Measurements from ENCODE around the gene PADI6.

DNA sequence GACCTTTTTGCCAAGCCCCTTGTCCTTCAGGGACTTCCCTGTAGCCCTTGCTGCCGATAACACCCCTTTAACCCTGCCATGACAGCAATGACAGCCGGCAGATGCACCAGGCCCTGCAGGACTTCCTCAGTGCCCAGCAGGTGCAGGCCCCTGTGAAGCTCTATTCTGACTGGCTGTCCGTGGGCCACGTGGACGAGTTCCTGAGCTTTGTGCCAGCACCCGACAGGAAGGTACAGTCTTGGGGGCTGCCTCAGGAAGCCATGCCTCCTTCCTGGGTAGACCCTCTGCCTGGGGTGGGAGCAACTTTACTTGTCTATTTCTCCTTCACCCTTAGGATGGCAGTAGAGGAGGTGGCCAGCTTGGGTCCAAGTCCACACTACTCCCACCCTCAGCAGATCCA is 16.1 kb upstream of the PADI6 start:
- TF ChIP-seq CTCF (IDR thresholded peaks at IDR 0.05; ENCODE audit: insufficient read depth, low read length, poor library complexity, severe bottlenecking): no peak
- no peak for TF ChIP-seq EZH2phosphoT487 (conservative IDR thresholded peaks at IDR 0.05; ENCODE audit: low read length)

All from SU-DHL-6 (cell line).